Hepatocyte (in vitro differentiated cells): Measurements from ENCODE around the gene ASTN2.

Source experiments
- CTCF ChIP-seq: fragments of 200-600 bp; sonication (generic); IDR thresholded peaks from 2 replicates; pipeline ENCODE4 v1.5.1; 2016; ENCODE audit warnings: antibody characterized with exemption, mild to moderate bottlenecking; ENCODE audit not compliant: poor library complexity
- EZH2 ChIP-seq: fragments of 200-600 bp; sonication (generic); IDR thresholded peaks from 2 replicates; pipeline ENCODE4 v1.6.1; 2016; ENCODE audit warnings: antibody characterized with exemption, mild to moderate bottlenecking, borderline replicate concordance

- TF ChIP-seq CTCF (no peak), EZH2 (no peak)
Observed at GRCh38 chr9:117029341-117029740, 385.5 kb downstream of the ASTN2 start.
